HG03025 (cell line): ENCODE results near the gene MRPL58.
"Not testable (repeated sequence)": the region's sequence is repeated elsewhere in the genome, so short reads cannot be mapped to it uniquely, and the experiment has no call there.

ENCODE experiments used
- ATAC-seq: cut with Tn5 transposase; IDR thresholded peaks from one replicate; pipeline ENCODE4 v1.9.1; 2021; ENCODE audit warnings: mild to moderate bottlenecking, moderate library complexity; ENCODE audit not compliant: unreplicated experiment, low FRiP score

MRPL58 gene

DNA sequence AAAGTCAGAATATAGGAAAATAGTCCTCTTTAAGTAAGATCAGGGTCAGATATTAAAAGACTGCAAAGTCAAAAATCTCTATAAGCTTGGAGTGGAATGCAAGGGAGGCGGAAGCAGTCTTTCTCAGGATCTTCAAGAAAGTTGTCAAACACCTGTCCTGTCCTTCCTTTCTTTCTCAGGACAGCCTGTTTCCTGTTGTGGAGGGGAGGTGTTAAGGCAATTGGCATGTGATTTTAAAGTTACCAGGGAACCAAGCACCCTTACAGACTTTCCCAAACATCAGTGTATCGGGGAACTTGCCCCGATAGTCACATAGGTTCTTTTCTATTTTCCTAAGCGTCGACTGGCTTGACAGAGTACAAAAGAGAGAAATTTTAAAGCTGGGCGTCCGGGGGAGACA lies 32.2 kb downstream of the MRPL58 start:
- ATAC-seq: no peak

DNA sequence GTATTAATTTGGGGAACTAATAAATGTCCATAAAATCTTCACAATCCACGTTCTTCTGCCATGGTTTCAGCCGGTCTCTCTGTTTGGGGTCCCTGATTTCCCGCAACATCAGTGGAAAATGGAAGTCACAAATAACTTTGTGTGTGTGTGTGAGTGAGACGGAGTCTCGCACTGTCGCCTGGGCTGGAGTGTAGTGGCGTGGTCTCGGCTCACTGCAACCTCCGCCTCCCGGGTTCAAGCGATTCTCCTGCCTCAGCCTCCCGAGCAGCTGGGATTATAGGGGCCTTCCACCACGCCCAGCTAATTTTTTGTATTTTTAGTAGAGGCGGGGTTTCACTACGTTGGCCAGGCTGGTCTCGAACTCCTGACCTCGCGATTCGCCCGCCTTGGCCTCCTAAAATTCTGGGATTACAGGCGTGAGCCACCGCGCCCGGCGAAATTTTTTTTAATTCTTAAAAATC lies 33.5 kb downstream of the MRPL58 start:
- ATAC-seq: not testable (repeated sequence)

DNA sequence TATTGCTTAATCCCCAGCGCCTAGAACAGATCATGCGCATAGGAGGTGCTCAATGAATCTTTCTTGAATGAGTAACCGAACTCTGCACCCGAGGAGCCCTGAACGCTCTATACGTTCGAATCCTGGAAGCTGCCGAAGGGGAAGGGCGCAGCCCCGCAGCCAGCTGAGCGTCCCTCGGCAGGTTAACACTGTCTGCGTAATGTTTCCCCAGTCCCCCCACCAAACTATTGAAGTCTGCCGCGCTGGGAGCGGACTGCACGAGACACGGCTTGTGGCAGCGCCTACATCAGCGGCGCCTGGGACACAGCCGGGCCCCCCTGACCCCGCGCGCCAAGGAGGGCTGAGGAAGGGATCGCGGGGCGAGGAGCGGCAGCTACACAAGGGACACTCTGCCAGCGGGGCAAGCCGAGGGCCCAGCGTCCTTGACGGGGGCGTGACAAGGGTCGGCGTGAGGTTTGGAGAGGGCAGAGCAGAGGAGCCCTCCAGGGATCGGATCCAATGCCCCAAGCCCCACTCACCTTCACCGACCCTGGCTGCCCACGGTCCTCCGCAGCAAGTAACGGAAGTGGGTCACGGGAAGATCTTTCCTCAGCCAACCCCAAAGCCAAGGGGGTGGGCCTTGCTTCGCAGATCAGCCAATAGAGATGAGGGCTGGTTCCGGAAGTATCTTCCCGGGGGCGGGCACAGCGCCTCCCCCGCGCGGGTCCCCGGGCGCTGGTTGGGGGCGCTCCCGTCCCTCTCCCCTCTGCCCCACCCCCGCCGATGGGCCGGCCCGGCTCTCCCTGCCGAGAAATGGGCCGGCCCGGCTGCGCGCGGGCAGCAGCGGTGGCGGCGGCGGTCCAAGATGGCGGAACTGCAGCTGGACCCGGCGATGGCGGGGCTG lies 34.2 kb downstream of the MRPL58 start, which contains the start of the genes ATP5PD and KCTD2:
Gene ATP5PD (minus strand): TSS at position 563 of the 883 bp plus-strand sequence. CDS start 4,319 bp downstream, outside the sequence.
Gene KCTD2 (plus strand): TSS at position 819 of the 883 bp plus-strand sequence. CDS start 26 bp downstream, at position 845.
- peak; percentile 90 for ATAC-seq

DNA sequence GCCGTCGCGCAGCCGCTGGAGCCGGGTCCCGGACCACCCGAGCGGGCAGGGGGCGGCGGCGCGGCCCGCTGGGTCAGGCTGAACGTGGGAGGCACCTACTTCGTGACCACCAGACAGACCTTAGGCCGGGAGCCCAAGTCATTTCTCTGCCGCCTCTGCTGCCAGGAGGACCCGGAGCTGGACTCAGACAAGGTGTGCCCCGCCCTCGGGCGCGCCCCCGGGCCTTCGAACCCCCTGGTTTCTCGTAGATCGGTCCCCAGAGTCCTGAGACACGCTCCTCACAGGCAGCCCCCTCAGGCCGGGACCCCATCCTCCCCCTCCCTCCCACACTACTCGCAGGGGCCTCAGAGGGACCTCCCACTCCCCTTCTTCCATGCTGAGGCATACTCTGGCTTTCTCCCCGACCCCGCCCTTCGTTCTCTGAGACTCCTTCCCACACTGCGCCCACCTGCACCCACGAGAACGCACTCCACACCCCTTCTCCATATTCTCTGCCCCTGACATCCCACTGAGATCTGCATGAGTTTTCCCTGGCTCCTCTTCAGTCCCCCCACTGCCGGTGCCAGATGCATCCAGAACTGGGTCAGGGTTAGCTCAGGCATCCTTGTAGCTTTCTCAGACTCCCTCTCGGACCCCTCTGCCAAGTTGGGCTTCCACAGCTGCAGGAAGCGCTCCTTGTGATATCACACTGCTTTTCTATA lies 35.1 kb downstream of the MRPL58 start:
- peak; percentile 7 for ATAC-seq

DNA sequence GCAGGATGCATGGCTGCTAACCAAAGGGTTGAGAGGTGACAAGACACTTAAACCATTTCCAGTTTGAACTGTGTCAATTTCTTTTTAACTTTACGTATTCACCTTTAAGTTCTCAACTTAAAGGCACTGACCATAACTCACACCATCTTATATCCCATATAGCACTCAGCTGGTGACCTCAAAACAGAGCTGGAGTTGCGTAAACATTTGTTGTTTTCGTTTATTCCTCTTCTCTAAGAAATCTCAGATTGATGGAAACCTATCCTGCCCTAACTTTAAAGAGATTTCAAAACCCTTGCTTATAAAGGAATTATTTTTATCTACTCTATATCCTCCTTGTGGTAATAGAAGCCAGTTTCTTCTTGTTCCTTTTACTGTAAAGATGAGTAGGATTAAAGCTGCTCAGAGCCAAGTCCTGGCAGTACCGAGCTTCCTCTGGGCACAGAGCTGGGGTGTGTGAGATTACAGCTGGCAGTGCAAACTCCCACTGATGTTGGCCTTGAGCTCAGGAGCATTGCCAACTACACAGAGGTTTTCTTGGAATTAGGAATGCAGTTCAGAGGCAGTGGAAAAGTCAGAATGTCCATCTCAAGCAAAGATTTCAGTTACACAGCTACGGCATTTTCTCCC lies 35.9 kb downstream of the MRPL58 start:
- ATAC-seq: no peak

DNA sequence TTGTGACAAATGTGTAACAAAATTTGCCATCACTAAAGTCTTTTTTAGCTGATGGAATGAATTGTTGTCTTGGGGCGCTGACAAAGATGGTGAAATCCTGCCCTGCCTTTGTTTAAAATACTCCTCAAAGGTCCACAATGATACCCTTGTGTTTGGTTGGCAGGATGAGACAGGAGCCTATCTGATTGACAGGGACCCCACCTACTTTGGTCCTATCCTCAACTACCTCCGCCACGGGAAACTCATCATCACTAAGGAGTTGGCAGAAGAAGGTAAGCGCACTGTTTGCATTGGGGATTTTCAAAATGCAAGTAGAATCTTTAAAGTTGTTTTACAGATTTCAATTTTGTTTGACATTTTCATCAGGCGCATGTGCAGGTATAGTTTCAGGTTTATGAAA lies 36.6 kb downstream of the MRPL58 start:
- ATAC-seq: no peak

DNA sequence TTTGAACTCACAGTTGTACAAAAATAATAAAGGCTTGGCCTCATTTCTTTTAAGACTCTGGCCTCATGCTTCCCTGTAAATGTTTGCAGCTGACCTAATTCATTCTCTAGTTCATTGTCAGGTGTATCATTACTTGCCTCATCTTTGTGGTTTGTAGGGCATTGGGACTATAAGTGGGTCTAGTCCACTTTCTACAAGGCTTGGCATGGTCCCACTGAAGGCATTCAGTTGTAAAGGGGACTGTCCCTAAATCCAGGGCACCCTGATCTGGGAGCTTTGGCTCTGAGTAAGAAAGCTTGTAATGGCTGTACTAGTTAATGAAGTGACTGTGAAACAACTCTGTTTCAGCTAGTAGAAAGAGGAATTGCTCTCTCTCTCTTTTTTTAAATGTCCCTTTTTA lies 37.2 kb downstream of the MRPL58 start:
- ATAC-seq: no peak

DNA sequence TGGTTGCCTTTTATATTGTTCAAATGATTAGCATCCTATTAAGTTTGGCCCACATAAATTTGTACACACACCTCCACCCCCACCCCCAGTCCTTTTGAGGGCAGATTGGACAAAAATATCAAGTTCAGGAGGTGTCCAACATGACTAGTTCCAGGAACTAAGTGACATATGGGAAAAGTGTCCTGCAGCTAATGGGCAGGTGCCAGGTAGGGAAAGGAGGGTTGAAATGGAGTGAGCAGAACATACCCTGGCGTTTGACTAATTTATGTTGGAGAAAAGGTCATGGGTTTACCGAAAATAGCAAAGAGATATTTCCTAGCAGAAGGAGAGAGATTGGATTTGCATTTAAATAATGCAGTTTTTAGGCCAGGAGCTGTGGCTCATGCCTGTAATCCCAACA lies 39.5 kb downstream of the MRPL58 start:
- no peak for ATAC-seq

DNA sequence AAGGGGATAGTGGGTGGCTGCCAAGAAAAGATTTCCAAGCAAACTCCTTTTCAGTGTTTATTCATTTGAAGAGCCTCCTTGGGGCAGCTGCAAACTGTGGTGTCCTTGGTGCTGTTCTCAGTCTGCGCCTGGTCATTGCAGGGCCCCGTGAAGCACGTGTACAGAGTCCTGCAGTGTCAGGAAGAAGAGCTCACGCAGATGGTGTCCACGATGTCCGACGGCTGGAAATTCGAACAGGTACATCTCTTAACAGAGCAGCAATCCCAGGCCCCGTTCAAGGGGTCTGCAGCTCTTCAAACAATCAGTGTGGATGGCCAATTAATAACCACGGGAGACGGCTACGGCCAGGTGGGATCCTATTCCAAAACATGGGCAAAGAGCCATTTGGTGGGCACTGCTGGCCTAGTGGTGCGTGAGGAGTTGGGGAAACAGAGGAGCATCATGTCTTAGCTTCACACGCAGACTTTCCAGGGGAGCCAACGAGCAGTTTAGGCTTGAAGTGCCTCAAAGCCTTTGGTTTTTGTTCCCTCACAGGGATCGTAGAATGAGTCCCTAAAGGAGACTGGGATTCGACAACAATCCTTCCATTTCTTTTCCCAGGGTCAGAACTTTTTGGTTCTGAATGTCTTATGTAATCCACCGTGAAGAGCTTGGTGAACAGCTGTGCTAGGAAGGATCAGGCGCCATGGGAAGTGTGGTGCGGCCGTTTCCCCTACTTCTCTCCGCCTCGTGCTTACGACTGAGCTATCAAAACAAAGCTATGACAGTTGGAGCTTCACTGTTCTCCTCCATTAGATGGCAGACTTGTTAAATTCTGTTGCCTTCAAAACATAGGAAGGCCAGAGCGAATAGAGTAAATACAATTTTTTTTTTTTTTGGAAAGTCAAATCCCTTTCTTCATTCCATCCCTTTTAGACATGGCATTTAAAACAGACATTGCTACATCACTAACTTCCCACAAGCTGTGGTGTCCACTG lies 47.2 kb downstream of the MRPL58 start:
- no peak for ATAC-seq

DNA sequence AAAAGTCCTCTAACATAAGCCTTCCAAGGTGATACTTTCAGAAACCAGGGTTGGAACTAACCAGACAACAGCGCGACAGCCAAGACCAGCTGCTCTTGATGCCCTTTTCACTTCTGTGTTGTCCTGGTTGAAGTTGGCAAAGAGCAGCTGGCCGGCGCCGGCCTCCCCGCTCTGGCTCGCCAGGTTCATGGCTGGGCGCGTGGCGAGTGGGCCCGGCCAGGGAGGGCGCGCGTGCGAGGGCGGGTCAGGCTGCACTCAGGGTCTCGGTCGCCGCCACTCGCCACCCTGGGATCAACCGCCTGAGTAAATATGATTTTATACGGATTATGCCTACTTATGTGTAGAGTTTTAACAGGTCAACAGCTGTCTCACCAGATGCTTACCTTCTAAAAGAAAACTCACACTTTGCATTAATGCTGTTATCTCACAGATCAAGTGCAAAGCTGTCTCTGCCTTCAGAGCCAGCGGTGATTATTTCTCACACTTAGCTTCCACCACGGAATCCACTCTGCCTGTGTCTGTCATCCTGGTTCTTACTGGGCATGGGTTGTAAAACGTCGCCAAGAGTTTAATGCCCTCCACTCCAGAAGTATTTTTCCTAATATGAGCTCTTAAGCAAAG lies 48.1 kb downstream of the MRPL58 start:
- ATAC-seq: no peak

DNA sequence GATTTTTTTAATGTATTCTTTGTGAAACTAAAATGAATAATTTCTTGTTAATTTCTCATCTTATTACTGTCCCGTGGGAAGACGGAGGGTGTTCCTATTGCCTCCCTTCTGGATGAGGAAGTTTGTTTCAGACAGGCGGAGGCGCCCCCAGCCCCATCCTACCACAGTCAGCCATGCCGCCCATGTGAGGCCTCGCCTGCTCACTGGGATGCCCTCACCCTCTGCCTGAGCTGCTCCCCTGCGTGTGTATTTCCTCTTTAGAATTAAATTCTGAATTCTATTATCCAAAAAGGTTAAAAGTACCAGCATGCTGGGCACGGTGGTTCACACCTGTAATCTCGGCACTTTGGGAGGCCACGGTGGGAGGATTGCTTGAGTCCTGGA lies 48.6 kb downstream of the MRPL58 start:
- no peak for ATAC-seq

DNA sequence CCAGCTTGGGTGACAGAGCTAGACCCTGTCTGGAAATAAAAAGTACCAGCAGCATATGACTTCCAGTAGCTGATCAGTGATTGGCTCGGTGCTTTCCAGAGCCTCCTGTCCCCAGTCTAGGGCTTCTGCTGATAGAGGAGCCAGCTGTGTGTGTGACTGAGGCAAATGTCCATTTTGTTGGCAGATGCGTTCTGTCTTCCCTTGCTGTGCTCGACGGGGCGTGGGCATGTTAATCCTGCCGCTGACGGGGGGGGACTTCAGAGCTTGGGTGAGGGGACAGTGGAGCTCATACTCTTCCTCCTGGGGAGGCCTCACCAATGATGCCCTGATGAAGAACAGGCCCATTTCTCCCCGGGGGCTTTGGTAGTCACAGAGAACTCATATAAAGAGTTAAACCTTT lies 49.1 kb downstream of the MRPL58 start:
- ATAC-seq: no peak

DNA sequence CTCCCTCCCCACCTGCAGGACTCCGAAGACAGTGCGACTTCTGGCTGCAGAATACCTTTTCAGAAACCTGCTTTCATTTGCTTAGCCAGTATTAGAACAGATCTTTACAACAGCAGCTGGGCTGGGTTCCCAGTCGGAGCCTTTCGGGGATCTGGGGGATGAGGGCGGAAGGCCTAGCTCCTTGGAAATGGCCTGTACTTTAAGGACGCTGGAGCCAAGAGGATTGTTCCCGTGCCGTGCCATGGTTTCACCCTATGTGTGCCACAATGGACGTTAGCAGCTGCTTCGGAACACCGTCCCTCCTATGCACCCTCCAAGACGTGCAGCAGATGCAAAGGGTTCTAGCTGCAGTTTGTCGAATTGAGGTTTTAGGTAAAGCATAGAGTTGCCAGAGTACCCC lies 50.7 kb downstream of the MRPL58 start:
- no peak for ATAC-seq

DNA sequence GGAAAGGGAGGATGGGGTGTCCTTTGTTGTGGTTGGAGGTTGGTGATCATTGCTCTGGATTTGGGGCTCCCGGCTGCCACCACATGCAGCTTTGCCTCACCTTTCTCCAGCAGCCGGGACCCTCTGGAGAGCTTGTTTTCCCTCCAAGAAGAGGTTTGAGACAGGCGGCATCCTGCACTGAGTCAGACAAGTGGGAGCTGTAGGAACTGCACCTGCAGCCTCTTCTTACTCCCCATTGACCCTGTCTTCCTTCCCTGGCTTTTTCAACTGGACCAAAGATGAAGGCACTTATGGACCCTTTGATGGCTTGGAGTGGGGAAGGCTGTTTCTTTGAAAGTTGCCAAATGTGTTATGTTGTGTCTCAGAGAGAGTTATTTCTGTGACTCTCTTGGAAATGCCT lies 51.2 kb downstream of the MRPL58 start:
- no peak for ATAC-seq

DNA sequence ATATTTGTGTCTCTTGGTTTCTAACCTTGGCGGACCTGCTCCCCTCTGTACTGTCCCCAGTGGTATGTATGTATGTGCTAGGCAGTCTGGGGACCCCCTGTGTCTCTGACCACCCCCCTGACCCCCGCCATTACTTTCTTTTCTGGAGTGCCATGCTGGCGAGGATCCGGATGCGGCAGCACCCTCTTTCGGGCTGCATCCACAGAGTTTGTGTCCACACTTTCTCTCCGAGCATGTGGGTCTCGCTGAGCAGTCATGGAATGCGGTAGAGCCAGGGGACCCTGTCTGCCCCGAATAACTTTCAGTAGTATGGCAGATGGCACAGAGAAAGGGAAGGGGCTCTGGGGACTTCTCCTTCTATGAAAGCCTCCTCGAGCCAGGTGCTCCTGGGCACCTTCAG lies 51.6 kb downstream of the MRPL58 start:
- ATAC-seq: no peak

DNA sequence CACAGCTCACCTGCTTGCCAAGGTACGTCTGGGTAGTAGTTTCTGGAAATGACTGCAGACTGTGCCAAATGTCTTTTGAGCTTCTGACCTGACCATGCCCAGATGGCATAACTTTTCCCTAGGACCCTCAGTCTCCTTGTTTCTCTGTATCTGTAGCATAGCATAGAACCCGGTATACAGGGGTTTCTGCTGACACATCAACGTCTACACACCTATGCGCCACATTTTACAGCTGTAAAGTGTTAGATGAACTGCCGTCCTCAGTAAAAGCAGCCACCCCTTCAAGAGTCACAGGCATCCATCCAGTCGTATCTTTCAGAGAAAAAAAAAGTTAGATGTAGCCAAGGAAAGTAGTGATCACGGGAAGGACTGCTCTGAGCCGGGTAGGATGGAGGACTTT lies 52.0 kb downstream of the MRPL58 start:
- no peak for ATAC-seq

DNA sequence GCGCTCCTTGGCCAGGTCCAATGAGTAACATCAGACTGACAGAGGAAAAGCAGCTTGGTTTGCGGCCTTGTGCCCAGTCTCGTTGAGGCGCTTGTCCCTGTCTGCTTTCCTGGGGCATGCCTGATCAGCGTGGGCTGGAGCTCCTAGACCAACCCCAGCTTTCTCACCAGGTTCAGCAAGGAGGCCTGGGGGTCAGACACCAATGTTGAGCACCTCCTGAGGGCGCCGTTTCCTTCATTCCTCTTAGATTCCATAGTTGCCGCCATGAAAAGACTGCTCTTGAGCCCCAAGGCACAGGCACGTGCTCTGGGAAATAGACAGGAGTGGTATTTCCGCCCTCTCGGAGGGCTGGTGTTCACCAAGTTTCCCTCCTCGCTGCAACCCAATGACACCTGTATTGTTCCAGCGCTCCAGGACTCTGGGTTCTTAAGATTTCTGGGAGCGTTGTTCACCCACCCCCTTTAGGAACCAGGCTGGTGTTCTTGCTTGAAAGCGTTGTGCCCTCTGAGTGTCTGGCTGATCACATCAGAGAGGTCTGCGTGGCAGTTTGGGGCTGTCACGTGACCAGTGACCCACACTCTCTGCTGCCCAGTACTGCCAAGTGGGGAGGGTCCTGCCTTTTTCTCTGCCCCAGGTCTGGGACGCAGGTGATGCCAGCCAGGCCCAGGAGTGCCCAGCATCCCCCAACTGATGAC lies 52.5 kb downstream of the MRPL58 start:
- no peak for ATAC-seq

DNA sequence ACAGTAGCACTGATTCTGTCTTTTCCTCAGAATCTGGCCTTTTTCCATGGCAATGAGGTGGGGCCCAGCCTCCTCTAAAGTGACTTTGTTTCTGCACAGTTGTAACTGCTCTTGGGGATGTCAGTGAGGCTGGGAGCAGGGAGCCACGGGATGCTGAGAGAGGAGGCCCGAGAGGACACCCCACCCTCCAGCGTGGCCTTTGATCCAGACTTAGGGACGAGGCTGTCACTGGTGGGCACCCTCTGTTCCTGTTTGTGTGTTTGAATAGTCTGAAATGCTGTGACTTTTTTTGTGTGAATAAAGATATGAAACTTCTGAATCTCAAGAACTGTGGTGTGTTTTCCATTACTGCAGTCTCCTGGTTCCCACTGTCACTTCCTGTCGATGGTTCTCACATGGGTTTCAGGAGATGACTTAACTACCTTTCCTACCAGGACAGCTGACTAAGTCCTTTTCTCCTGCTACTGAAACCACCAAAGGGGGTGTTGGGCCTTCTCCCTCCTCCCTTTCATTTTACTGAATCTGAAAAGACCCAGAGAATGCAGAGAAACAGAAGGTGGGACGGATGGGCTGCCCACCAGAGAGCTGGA lies 53.2 kb downstream of the MRPL58 start:
- ATAC-seq: no peak

DNA sequence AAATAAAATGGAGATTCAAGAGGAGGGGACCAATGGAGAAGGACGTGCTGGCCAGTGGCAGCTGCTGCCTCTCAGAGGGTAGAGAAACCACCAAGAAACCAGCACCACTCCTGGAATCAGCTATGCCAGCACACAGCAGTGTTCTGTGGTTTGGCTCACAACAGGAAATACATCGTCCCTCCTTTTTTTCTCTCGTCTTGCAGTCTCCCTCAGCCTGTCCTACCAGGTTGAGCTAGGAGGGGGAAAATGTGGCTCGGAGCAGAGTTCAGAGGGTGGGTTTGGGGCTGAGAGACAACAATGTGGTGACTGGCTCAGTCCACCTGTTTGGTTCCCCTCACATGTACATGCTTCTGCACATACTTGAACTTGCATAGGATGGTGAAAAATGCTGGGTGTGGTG lies 55.4 kb downstream of the MRPL58 start:
- no peak for ATAC-seq
